HepG2 (cell line): ENCODE data around the gene RNF114. TPM values are rescaled to one million over a fixed set of nuclear protein-coding genes. Genes with fewer than 3 reads are reported as not detected.

ENCODE experiments used
- DPF2 ChIP-seq: sonication (generic); formaldehyde crosslinking; IDR thresholded peaks from 2 replicates; pipeline ENCODE4 v1.4.0; 2020; ENCODE audit warnings: mild to moderate bottlenecking, low read depth, missing genetic modification reagents, borderline replicate concordance
- ELF3 ChIP-seq: IDR thresholded peaks from 2 replicates; pipeline ENCODE4 v1.6.1; 2016; ENCODE audit warnings: missing genetic modification reagents, missing compliant biosample characterization
- HNRNPUL1 ChIP-seq: fragments of 200-400 bp; formaldehyde crosslinking; IDR thresholded peaks from 2 replicates; pipeline ENCODE4 v1.6.1; 2017; ENCODE audit warnings: low read depth, mild to moderate bottlenecking, low read length, moderate library complexity
- HOXA3 ChIP-seq: sonication (generic); formaldehyde crosslinking; IDR thresholded peaks from 2 replicates; pipeline ENCODE4 v1.5.0; 2020; ENCODE audit warnings: missing genetic modification reagents
- JUNB ChIP-seq: sonication (generic); formaldehyde crosslinking; IDR thresholded peaks from 2 replicates; pipeline ENCODE4 v1.8.0; 2022; ENCODE audit warnings: missing genetic modification reagents, mild to moderate bottlenecking, borderline replicate concordance
- KLF13 ChIP-seq: sonication (generic); formaldehyde crosslinking; IDR thresholded peaks from 2 replicates; pipeline ENCODE4 v1.4.0; 2020; ENCODE audit warnings: mild to moderate bottlenecking, missing genetic modification reagents
- MBNL3 ChIP-seq: fragments of 250-450 bp; sonication (Bioruptor Pico); conservative IDR thresholded peaks from 2 replicates; pipeline ENCODE4 v1.8.0; 2022; ENCODE audit warnings: mild to moderate bottlenecking, inconsistent platforms
- MZF1 ChIP-seq: sonication (generic); formaldehyde crosslinking; IDR thresholded peaks from 2 replicates; pipeline ENCODE4 v1.8.1; 2023; ENCODE audit warnings: mild to moderate bottlenecking, missing genetic modification reagents, borderline replicate concordance
- NFATC3 ChIP-seq: sonication (generic); formaldehyde crosslinking; IDR thresholded peaks from 2 replicates; pipeline ENCODE4 v1.5.1; 2020; ENCODE audit warnings: mild to moderate bottlenecking, missing genetic modification reagents
- NFKBIZ ChIP-seq: IDR thresholded peaks from 2 replicates; pipeline ENCODE4 v1.6.1; 2018; ENCODE audit warnings: missing genetic modification reagents, missing compliant biosample characterization
- PCBP2 ChIP-seq: fragments of 200-400 bp; formaldehyde crosslinking; optimal IDR thresholded peaks from 2 replicates; pipeline ENCODE3; 2018; ENCODE audit warnings: low read length, low read depth; ENCODE audit not compliant: poor library complexity, severe bottlenecking
- PLRG1 ChIP-seq: fragments of 450-650 bp; conservative IDR thresholded peaks from 2 replicates; pipeline ENCODE4 v1.6.1; 2016
- POLR2AphosphoS2 ChIP-seq: IDR thresholded peaks from 2 replicates; pipeline ENCODE4 v1.6.1; 2011; ENCODE audit warnings: low read depth, low read length, improper control_type of control experiment
- RARA ChIP-seq: IDR thresholded peaks from 2 replicates; pipeline ENCODE4 v1.6.1; 2016; ENCODE audit warnings: missing genetic modification reagents, missing compliant biosample characterization
- SRSF9 ChIP-seq: fragments of 200-400 bp; formaldehyde crosslinking; IDR thresholded peaks from 2 replicates; pipeline ENCODE4 v1.6.1; 2018; ENCODE audit warnings: borderline replicate concordance, mild to moderate bottlenecking, low read depth, low read length; ENCODE audit not compliant: insufficient read depth, poor library complexity, severe bottlenecking
- TMF1 ChIP-seq: sonication (generic); formaldehyde crosslinking; IDR thresholded peaks from 2 replicates; pipeline ENCODE4 v1.8.1; 2022; ENCODE audit warnings: low read depth, missing genetic modification reagents
- TP53 ChIP-seq: sonication (generic); formaldehyde crosslinking; conservative IDR thresholded peaks from 2 replicates; pipeline ENCODE4 v1.4.0; 2020; ENCODE audit warnings: missing genetic modification reagents
- YEATS4 ChIP-seq: sonication (generic); formaldehyde crosslinking; IDR thresholded peaks from 2 replicates; pipeline ENCODE4 v1.4.0; 2020; ENCODE audit warnings: missing genetic modification reagents, borderline replicate concordance
- ZNF10 ChIP-seq: sonication (generic); formaldehyde crosslinking; IDR thresholded peaks from 2 replicates; pipeline ENCODE4 v1.4.0; 2020; ENCODE audit warnings: mild to moderate bottlenecking, low read depth, missing genetic modification reagents, borderline replicate concordance
- ZNF143 ChIP-seq: sonication (generic); formaldehyde crosslinking; IDR thresholded peaks from 2 replicates; pipeline ENCODE4 v1.4.0; 2020; ENCODE audit warnings: missing genetic modification reagents
- ZNF274 ChIP-seq: sonication (generic); formaldehyde crosslinking; IDR thresholded peaks from 2 replicates; pipeline ENCODE4 v1.5.1; 2020; ENCODE audit warnings: mild to moderate bottlenecking, missing genetic modification reagents
- ZNF296 ChIP-seq: sonication (generic); formaldehyde crosslinking; conservative IDR thresholded peaks from 2 replicates; pipeline ENCODE4 v1.5.0; 2020; ENCODE audit warnings: mild to moderate bottlenecking, missing genetic modification reagents
- ZNF30 ChIP-seq: sonication (generic); formaldehyde crosslinking; IDR thresholded peaks from 2 replicates; pipeline ENCODE4 v1.5.0; 2020; ENCODE audit warnings: mild to moderate bottlenecking, missing genetic modification reagents
- ZNF335 ChIP-seq: sonication (generic); formaldehyde crosslinking; IDR thresholded peaks from 2 replicates; pipeline ENCODE4 v1.4.0; 2020; ENCODE audit warnings: missing genetic modification reagents
- ZNF432 ChIP-seq: sonication (generic); formaldehyde crosslinking; IDR thresholded peaks from 2 replicates; pipeline ENCODE4 v1.5.0; 2020; ENCODE audit warnings: missing genetic modification reagents, mild to moderate bottlenecking, borderline replicate concordance
- ZNF589 ChIP-seq: sonication (generic); formaldehyde crosslinking; conservative IDR thresholded peaks from 2 replicates; pipeline ENCODE4 v1.8.0; 2022; ENCODE audit warnings: mild to moderate bottlenecking, moderate library complexity, missing genetic modification reagents
- ZNF670 ChIP-seq: sonication (generic); formaldehyde crosslinking; IDR thresholded peaks from 2 replicates; pipeline ENCODE4 v1.8.0; 2022; ENCODE audit warnings: mild to moderate bottlenecking, missing genetic modification reagents, borderline replicate concordance
- ZNF841 ChIP-seq: sonication (generic); formaldehyde crosslinking; IDR thresholded peaks from 2 replicates; pipeline ENCODE4 v1.8.1; 2023; ENCODE audit warnings: missing genetic modification reagents, borderline replicate concordance
- ZSCAN31 ChIP-seq: sonication (generic); formaldehyde crosslinking; IDR thresholded peaks from 2 replicates; pipeline ENCODE4 v1.5.0; 2020; ENCODE audit warnings: low read depth, mild to moderate bottlenecking, missing genetic modification reagents
- polyA plus RNA-seq, 8 experiments: library from polyadenylated mRNA; depleted of rRNA in 3 of 8; stranded (reverse) in 7 of 8; unstranded in 1 of 8; fragments of >200 nt; fragmentation: Illumina TruSeq in 4 of 8; extraction: Trizol in 4 of 8; gene quantifications; 2 replicates each; pipeline versions ENCODE4 v1.2.1 to v1.2.3, GENCODE V29; 2011 to 2016; ENCODE audit warnings: low read depth in 4 of 8, missing spikeins in 1 of 8, mixed read lengths in 1 of 8; ENCODE audit not compliant: insufficient read depth in 1 of 8
- total RNA-seq, 5 experiments: library from RNA; depleted of rRNA; stranded (reverse); fragments of >200 nt; fragmentation: Illumina TruSeq; extraction: Trizol; gene quantifications; 2 replicates each; pipeline ENCODE4 v1.2.3, GENCODE V29; 2016; ENCODE audit warnings: low read depth in 1 of 5
- TF ChIP-seq, protein P1 (sequence below): sonication (generic); formaldehyde crosslinking; IDR thresholded peaks from 2 replicates; pipeline ENCODE4 v1.5.0; 2020; ENCODE audit warnings: missing genetic modification reagents
- TF ChIP-seq, protein P2 (sequence below): sonication (generic); formaldehyde crosslinking; IDR thresholded peaks from 2 replicates; pipeline ENCODE4 v1.8.1; 2023; ENCODE audit warnings: missing genetic modification reagents, mild to moderate bottlenecking, borderline replicate concordance

The RNF114 gene
- total and polyA plus RNA-seq, 2 of the 13 experiments (the other 11 are each of a cell fraction or from before 2014, with no cell fraction given), result 119 to 126 TPM

DNA sequence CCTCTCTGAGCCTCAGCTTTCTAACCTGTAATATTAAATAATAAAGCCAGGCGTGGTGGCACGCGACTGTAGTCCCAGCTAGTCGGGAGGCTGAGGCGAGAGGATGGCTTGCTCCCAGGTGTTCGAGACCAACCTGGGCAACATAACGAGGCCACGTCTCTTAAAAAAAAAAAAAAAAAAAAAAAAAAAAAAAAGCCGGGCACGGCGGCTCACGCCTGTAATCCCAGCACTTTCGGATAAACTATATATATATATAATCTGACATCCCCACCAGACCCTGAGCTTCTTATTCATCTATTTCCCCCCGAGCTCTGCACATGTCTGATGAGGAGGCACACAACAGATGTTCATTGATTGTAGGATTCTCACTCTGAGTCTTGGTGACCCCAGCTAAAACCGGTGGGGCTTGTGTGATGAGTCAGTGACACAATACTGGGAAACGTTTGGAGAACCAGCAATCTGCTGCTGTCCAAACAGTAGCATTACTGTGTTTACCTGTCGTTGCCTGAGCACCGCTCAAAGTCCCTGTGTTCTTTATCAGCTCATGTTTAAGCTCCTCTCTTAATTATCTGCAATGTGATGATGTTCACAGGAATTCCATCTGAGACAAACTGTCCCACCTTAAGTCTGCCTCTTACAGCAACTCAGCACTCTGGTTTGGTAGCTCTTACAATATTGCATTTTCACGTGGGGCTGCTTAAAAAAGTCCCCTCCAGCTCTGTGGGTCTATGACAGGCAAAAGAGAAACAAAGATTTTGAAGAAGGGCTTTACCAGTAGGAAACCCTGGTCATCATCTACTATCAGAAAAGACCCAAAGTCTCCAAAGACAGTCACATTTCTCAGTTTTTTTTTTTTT is 19.8 kb upstream of the RNF114 start (continued):
- peak; percentile 95 for TF ChIP-seq HOXA3 (CRISPR knock-in tag)
- no peak for TF ChIP-seq ZNF589 (CRISPR knock-in tag)
- TF ChIP-seq HNRNPUL1, result no peak
- no peak; the same call in 1 of the 2 replicates for TF ChIP-seq POLR2AphosphoS2
- no peak for TF ChIP-seq PCBP2
- TF ChIP-seq ZNF670 (CRISPR knock-in tag), result no peak; the same call in 1 of the 2 replicates
- no peak for TF ChIP-seq MBNL3 (CRISPR knock-in tag)
- no peak for TF ChIP-seq SRSF9
- TF ChIP-seq ZNF10 (CRISPR knock-in tag), result no peak
- TF ChIP-seq NFATC3 (CRISPR knock-in tag), result no peak
- no peak for TF ChIP-seq TMF1 (CRISPR knock-in tag)
- TF ChIP-seq, protein P1, sequence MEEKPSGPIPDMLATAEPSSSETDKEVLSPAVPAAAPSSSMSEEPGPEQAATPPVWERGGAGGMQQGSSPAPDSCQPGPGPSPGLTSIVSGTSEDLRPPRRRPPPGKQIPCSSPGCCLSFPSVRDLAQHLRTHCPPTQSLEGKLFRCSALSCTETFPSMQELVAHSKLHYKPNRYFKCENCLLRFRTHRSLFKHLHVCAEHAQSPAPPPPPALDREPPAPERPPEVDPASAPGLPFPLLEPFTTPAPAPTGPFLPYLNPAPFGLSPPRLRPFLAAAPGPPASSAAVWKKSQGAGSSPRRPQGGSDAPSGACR (CRISPR knock-in tag), result peak; percentile 33; the same call in 1 of the 2 replicates
- TF ChIP-seq YEATS4, result peak; percentile 58
- no peak for TF ChIP-seq ZNF841 (CRISPR knock-in tag)
- no peak for TF ChIP-seq MZF1 (CRISPR knock-in tag)
- TF ChIP-seq RARA, result peak; percentile 89
- no peak; the same call in 1 of the 2 replicates for TF ChIP-seq ZSCAN31 (CRISPR knock-in tag)
- TF ChIP-seq ZNF143 (CRISPR knock-in tag), result no peak; the same call in 1 of the 2 replicates
- TF ChIP-seq ZNF335 (CRISPR knock-in tag), result peak; percentile 47; the same call in 1 of the 2 replicates
- no peak for TF ChIP-seq PLRG1
- no peak for TF ChIP-seq ZNF296 (CRISPR knock-in tag)
- TF ChIP-seq ZNF432 (CRISPR knock-in tag), result peak; percentile 73; the same call in 1 of the 2 replicates
- TF ChIP-seq TP53 (CRISPR knock-in tag), result peak; percentile 85
- peak; percentile 99 for TF ChIP-seq DPF2 (CRISPR knock-in tag)
- TF ChIP-seq, protein P2, sequence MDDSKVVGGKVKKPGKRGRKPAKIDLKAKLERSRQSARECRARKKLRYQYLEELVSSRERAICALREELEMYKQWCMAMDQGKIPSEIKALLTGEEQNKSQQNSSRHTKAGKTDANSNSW (CRISPR knock-in tag), result no peak
- TF ChIP-seq ELF3 (CRISPR knock-in tag), result peak; percentile 87
- TF ChIP-seq JUNB (CRISPR knock-in tag), result peak; percentile 83; the same call in 1 of the 2 replicates
- TF ChIP-seq ZNF274 (CRISPR knock-in tag), result no peak
- no peak for TF ChIP-seq ZNF30
- TF ChIP-seq KLF13 (CRISPR knock-in tag), result no peak
- TF ChIP-seq NFKBIZ (CRISPR knock-in tag), result peak; percentile 80; the same call in 1 of the 2 replicates
